HuH-7.5 (cell line): ENCODE data around the gene GNLY.
"Not testable (repeated sequence)": the region's sequence is repeated elsewhere in the genome, so short reads cannot be mapped to it uniquely, and the experiment has no call there.

Experiments
- DNase-seq: peaks from one replicate; pipeline ENCODE4 v3.0.0; 2011; ENCODE audit warnings: low spot score

Gene GNLY

GRCh38 chr2:85665264-85665937, 28.8 kb upstream of the GNLY start:
- DNase-seq = no peak

GRCh38 chr2:85666016-85666415, 28.1 kb upstream of the GNLY start:
- DNase-seq = no peak

- no peak for DNase-seq
Observed at GRCh38 chr2:85666435-85667316, 27.5 kb upstream of the GNLY start.

DNA sequence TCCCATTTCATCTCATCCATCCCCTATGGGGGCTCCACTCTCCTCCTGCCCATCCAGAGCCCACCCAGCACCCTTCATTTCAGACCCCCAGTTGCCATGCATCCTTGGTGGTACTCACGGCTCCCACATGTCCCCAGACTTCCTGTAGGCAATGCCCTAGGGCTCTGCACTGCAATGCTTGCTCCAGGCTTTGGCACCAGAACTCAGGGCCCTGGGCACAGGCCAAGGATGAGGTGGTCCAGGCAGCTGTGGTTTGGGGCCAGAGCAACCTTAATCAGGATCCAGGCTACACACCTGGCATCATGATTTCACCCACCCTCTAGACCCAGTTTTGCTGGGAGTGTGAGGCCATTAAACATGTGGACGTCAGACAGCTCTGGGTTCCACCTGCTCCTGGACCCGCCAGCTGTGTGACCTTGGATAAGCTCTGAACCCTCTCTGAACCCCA, 26.6 kb upstream of the GNLY start:
- DNase-seq = no peak

- DNase-seq = no peak
Observed at GRCh38 chr2:85668009-85668856, 25.9 kb upstream of the GNLY start, which contains the start of gene SFTPB. SFTPB (minus strand) TSS chr2:85668199; CDS start chr2:85668183, 16 bp downstream.

- no peak for DNase-seq
Observed at GRCh38 chr2:85668857-85669142, 25.4 kb upstream of the GNLY start.

DNA sequence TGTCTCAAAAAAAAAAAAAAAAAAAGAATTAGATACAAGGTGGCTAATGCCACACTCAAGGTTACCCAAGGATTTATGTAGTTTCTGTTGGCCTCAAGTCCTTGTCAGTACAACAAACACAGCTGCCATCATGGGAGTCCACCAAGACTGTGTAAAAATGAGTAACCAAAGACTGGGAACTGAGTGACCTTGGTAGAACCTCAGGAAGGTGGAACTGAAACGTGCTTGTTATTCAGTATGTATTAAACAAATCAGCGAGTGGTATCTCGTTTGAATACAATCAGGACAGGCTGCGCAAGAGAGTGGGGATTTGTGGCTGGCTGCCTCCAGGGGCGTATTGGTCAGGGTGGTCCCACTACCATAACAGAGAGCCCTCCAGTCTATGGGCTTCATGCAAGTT, 24.6 kb upstream of the GNLY start:
- no peak for DNase-seq

GRCh38 chr2:85670416-85670815, 23.7 kb upstream of the GNLY start:
- DNase-seq = not testable (repeated sequence)

DNA sequence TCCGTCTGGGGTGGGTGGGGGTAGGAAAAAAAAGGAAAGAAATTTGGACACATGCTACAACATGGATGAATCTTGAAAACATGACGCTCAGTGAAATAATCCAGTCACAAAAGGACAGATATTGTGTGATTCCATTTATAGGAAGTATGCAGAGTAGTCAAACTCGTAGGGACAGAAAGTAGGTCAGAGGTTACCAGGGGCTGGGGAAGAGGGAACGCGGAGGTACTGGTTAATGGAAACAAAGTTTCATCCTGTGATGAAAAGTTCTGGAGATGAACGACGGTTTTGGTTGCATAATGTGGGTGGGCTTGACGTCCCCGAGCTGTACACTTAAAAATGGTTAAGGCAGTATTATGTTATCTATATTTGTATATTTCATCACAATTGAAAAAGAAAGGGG, 21.7 kb upstream of the GNLY start:
- no peak for DNase-seq

DNA sequence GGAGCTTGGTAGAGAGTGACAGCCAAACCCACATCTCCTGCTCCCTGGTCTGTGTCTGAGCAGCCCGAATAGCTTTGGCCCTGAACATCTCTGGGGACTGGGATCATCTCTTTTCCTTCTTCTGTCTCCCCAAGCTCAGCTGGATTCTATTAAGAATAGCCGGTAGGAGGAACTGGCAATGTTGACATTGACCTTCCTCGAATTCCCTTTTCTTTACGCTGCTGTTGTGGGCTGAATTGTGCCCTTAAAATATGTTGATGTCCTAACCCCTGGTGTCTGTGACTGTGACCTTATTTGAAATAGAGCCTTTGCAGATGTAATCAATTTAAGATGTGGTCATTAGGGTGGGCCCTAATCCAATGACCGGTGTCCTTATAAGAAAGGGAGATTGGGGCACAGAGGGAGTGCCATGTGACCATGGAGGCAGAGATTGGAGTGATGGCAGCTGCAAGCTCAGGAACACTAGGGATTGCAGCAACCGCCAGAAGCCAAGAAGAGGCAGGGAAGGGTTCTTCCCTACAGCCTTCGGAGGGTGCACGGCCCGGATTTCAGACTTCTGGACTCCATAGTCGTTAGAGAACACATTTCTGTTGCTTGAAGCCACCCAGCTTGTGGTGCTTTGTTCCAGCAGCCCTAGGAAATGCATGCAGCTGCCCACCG, 20.3 kb upstream of the GNLY start:
- DNase-seq = no peak

GRCh38 chr2:85674417-85674816, 19.7 kb upstream of the GNLY start:
- DNase-seq = no peak

GRCh38 chr2:85675427-85675826, 18.7 kb upstream of the GNLY start:
- DNase-seq = no peak

DNA sequence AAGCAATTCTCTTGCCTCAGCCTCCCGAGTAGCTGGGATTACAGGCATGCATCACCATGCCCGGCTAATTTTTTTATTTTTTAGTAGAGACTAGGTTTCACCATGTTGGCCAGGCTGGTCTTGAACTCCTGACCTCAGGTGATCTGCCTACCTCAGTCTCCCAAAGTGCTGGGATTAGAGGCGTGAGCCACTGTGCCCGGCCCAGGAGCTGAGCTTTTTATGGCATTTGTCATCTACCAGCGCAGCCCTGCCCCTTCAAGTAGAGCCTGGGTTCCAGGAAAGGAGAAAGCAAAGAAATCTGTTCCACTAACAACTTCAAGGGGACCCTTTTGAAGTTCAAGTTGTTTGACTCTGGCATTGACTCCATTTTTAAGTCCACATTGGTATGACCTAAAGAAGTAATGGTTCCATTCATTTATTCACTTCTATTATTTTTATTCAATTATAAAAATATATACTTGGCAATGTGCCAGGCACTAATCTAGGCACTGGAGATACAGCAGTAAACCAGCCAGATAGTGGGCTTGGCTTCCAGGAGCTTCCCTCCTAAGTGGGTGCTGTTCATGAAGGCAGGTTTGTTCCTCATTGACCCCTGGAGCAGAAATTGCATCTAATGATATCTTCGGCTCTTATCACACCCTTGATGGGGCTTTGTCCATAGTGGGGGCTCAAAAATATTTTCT, 18.2 kb upstream of the GNLY start:
- DNase-seq = no peak

DNA sequence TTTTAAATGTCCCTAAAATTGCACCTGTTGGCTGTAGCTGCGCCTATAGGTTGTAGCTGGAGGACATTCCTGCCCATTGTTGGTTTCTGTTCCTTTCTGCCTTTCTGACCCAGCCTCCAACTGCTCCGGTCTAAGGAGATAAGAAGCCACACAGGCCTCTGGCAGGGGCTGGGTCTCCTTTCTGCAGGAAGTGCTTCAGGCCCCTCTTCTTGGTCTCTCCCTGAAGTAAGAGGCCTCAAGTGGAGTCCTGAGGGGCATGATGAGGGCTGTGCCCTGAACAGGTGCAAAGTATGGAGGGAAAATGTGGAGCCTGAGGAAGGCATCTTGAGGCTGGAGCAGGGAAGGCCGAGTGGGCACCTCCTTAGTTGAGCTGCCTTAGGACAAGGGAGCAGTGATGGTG, 15.8 kb upstream of the GNLY start:
- no peak for DNase-seq

- DNase-seq = peak; percentile 89
Observed at GRCh38 chr2:85678794-85679672, 15.1 kb upstream of the GNLY start.

- DNase-seq = no peak
Observed at GRCh38 chr2:85680707-85681371, 13.3 kb upstream of the GNLY start.

DNA sequence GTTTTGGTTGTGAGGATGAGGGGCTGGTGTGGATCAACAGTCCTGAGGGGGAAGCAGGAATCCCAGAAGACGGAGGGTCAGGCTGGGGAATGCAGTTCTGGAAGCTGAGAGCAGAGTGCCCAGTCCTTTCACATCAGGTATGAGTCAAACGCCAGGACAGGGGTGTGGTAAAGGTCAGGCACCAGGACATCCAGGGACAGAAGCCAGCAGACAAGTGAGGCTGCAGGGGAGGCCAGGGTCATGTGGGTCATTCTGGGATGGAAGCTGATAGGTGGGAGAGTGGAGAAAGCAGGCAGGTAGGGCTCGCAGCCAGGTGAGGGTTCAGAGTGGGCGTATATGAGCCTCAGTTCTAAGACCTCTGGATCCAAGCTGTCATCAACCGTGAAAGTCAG, 12.8 kb upstream of the GNLY start:
- DNase-seq = no peak

DNA sequence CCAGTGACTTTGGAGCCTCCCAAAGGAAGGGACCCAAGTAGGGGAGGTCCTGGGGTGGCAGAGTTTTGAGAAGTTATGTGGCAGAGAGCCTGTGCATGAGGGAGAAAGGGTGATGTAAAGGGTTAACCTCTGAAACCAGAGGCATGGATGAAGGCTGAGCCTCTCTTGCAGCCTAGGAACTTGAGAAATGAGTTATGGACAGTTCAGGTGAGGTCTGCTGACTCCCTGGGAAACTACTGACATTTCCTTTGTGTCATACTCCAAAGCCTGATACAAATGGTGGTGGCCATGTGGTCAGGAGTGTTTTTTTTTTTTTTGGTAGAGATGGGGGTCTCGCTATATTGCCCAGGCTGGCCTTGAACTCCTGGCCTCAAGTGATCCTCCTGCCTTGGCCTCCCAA, 12.4 kb upstream of the GNLY start:
- DNase-seq = no peak

- DNase-seq = no peak
Observed at GRCh38 chr2:85682378-85682777, 11.8 kb upstream of the GNLY start.

DNA sequence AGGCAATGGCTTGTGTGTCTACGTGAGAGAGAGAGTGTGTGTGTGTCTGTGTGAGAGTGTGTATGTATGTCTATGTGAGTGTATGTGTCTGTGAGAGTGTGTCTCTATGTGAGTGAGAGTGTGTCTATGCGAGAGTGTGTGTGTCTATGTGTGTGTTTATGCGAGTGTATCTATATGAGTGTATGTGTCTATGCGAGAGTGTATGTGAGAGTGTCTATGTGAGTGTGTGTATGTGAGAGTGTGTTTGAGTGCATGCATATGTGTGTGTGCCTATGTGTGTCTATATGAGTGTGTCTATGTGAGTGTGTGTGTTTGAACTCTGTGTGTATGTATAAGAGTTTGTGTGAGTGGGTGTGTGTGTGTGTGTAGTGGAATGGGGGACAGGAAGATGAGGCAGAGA, 9.8 kb upstream of the GNLY start:
- no peak for DNase-seq
